ENCODE data around the gene NLK. TPM values are rescaled to one million over a fixed set of nuclear protein-coding genes. Genes with fewer than 3 reads are reported as not detected.

Gene NLK
- total RNA-seq, 1 donor from 2014 or later: 26.0 TPM

DNA sequence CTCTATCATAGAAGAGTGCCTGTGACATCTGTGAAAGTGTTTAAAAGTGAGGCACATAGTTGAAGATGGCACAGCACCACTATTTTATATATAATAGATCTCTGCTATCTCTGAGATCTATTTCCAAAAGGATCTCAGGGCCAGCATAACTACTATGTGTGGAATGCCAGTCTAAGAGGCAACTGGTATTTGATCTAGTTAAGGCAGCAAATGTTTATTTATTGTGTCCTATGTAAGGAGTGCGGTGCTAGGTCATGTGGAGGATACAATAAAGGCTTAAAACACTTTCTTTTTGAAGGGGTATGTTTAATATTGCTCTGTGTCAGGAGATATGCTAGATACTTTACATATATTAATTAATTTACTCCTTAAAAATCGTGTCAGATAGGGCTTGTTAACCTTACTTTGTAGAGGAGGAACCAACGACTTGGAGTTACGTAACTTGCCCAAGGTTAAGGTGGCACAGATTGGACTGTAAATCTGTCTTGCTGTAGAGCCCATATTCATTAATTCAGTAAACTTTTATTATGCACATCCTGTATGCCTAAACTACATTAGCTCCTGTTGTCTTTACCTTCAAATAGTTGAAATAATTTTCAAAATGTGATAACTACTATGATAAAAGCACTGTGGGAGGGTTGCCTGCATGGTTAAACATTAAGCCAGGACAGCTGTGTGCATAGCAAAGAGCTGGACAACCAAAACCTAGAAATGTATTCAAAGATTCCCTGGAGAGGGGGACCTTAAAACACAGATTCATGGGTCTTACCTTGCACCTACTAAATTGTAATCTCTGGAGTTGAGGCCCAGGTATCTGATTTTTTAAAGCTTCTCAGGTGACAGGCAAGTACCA is 83.3 kb downstream of the NLK start:
- Mint-ChIP-seq H3K27me3 (ENCODE audit: low read depth) (no peaks in the 10 kb centered on the region), H3K27ac (ENCODE audit: unreplicated experiment) (no peak overlapping the region), H3K9me3 (no peaks in the 10 kb centered on the region), H3K4me3 (no peak overlapping the region), H3K36me3 (ENCODE audit: low read depth) (peaks cover 4% of the 10 kb centered on the region), H3K4me1 (peaks cover 6% of the 10 kb centered on the region)
- TF ChIP-seq, protein P1, sequence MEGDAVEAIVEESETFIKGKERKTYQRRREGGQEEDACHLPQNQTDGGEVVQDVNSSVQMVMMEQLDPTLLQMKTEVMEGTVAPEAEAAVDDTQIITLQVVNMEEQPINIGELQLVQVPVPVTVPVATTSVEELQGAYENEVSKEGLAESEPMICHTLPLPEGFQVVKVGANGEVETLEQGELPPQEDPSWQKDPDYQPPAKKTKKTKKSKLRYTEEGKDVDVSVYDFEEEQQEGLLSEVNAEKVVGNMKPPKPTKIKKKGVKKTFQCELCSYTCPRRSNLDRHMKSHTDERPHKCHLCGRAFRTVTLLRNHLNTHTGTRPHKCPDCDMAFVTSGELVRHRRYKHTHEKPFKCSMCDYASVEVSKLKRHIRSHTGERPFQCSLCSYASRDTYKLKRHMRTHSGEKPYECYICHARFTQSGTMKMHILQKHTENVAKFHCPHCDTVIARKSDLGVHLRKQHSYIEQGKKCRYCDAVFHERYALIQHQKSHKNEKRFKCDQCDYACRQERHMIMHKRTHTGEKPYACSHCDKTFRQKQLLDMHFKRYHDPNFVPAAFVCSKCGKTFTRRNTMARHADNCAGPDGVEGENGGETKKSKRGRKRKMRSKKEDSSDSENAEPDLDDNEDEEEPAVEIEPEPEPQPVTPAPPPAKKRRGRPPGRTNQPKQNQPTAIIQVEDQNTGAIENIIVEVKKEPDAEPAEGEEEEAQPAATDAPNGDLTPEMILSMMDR (conservative IDR thresholded peaks at IDR 0.05): no peak
- DNase-seq (ENCODE audit: low read depth, low spot score): no peak

DNA sequence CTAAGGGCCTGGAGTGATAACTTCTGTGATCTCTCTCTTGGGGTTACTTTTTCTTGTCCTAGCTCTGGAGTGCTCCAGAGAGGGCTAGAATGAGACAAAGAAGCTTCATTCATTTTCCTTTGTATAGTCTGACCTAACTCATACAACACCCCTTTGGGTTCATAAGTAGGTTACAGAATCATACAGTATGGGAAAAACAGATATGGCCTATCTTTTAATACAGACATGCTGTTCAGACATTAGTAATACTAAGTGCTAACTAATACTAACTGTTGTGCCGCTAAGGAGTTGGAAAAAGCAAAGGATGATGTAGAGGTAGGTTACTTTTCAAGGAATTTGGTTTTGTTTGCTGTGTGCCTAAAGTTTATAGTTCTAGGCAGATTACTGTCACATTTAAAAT is 84.7 kb downstream of the NLK start:
- Mint-ChIP-seq H3K36me3 (ENCODE audit: low read depth) (no peaks in the 10 kb centered on the region), H3K9me3 (no peaks in the 10 kb centered on the region), H3K4me1 (peaks cover 6% of the 10 kb centered on the region), H3K27me3 (ENCODE audit: low read depth) (no peaks in the 10 kb centered on the region), H3K4me3 (no peak overlapping the region), H3K27ac (ENCODE audit: unreplicated experiment) (no peak overlapping the region)
- no peak for DNase-seq (ENCODE audit: low read depth, low spot score)
- TF ChIP-seq, protein P1 (conservative IDR thresholded peaks at IDR 0.05): no peak

DNA sequence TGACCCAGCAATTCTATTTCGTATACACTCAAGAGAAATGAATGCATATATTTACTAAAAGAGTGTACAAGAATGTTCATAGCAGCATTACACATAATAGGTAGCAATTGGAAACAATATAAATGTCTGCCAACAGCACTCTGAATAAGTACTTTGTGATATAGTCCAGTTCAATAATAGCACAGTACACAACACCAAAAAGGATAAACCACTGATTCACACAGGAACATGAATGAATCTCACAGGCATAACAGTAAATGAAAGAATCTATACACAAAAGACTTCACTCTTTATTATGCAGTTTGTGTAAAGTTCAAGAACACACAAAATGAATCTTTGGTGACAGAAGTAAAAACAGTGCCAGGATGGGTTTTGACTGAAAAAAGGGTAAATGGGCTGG is 86.3 kb downstream of the NLK start:
- H3K4me3 Mint-ChIP-seq: no peak overlapping the region
- DNase-seq (ENCODE audit: low read depth, low spot score): no peak
- no peaks in the 10 kb centered on the region for H3K36me3 Mint-ChIP-seq (ENCODE audit: low read depth)
- peaks cover 6% of the 10 kb centered on the region for H3K4me1 Mint-ChIP-seq
- no peaks in the 10 kb centered on the region for H3K9me3 Mint-ChIP-seq
- TF ChIP-seq, protein P1 (conservative IDR thresholded peaks at IDR 0.05): no peak
- no peaks in the 10 kb centered on the region for H3K27me3 Mint-ChIP-seq (ENCODE audit: low read depth)
- H3K27ac Mint-ChIP-seq (ENCODE audit: unreplicated experiment): no peak overlapping the region

DNA sequence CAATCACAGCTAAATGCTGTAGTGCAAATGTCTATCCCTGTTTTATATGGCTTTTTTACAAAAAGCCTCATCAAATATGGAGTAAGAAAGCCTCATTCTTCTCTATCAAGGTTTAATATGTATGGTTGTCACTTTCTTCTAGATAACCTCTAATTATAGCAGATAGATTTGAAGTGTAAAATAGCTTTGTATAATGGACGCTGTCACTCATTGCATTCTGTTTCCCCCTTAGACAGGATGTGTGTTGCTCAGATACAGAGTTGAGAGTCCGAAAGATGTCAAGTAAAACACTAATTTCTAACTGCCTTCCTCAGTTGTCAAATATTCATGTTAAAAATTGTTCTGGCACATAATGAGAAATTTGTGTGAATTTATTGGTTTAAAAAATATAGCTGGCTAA is 88.0 kb downstream of the NLK start:
- Mint-ChIP-seq H3K27ac (ENCODE audit: unreplicated experiment) (no peak overlapping the region), H3K4me1 (peaks cover 6% of the 10 kb centered on the region), H3K36me3 (ENCODE audit: low read depth) (peaks cover 3% of the 10 kb centered on the region), H3K9me3 (no peaks in the 10 kb centered on the region), H3K4me3 (no peak overlapping the region), H3K27me3 (ENCODE audit: low read depth) (no peaks in the 10 kb centered on the region)
- no peak for DNase-seq (ENCODE audit: low read depth, low spot score)
- TF ChIP-seq, protein P1 (conservative IDR thresholded peaks at IDR 0.05): no peak

DNA sequence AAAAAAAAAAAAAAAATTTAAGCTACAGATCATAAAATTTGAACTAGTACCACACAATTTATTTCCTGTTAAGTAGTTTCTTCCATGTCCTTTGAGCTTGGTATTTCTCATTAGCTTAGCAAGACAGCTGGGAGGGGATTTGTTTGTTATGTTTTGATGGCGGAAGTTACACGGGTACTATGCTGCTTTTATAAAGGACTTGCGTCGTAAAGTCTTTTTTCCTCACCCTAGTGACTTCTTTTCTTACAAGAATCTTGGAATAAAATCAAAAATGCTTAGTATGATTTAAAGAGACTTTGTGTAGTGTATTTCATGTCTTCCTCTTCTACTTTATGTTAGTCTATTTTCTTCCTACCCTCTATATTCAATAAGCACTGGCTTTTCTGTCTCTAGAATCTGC is 89.1 kb downstream of the NLK start:
- no peak for DNase-seq (ENCODE audit: low read depth, low spot score)
- Mint-ChIP-seq H3K9me3 (no peaks in the 10 kb centered on the region), H3K27ac (ENCODE audit: unreplicated experiment) (no peak overlapping the region), H3K4me1 (peaks cover 6% of the 10 kb centered on the region), H3K36me3 (ENCODE audit: low read depth) (peaks cover 3% of the 10 kb centered on the region), H3K4me3 (no peak overlapping the region), H3K27me3 (ENCODE audit: low read depth) (no peaks in the 10 kb centered on the region)
- TF ChIP-seq, protein P1 (conservative IDR thresholded peaks at IDR 0.05): no peak

Measured in neural crest cell (in vitro differentiated cells).